Activated CD4-positive, alpha-beta T cell treated with anti-CD3 and anti-CD28 coated beads, Interleukin-2, amount 50 U/mL, for 1 hour (primary cell): Measurements from ENCODE around the gene TAF11L14.
"Not testable (repeated sequence)": the region's sequence is repeated elsewhere in the genome, so short reads cannot be mapped to it uniquely, and the experiment has no call there.

ENCODE experiments used
- DNase-seq: peaks from one replicate; pipeline ENCODE4 v3.0.0-alpha.2; 2020

The TAF11L14 gene

GRCh38 chr5:17634160-17634559 lies at the start of gene TAF11L14:
Gene TAF11L14 (plus strand): TSS chr5:17634460.
- DNase-seq, result no peak

- not testable (repeated sequence) for DNase-seq
Observed at GRCh38 chr5:17585658-17586057, 48.6 kb upstream of the TAF11L14 start, which contains the start of gene TAF11L7. Gene TAF11L7 (minus strand): TSS chr5:17585758.

GRCh38 chr5:17590860-17591259 lies 43.4 kb upstream of the TAF11L14 start, which contains the start of gene TAF11L8:
Gene TAF11L8 (minus strand): TSS chr5:17590960.
- DNase-seq, result not testable (repeated sequence)

GRCh38 chr5:17594255-17594654 lies 40.0 kb upstream of the TAF11L14 start, which contains the start of gene TAF11L9:
Gene TAF11L9 (minus strand): TSS chr5:17594394.
- DNase-seq, result not testable (repeated sequence)

GRCh38 chr5:17597728-17598127 lies 36.5 kb upstream of the TAF11L14 start, which contains the start of gene TAF11L10:
Gene TAF11L10 (minus strand): TSS chr5:17597828.
- not testable (repeated sequence) for DNase-seq

- not testable (repeated sequence) for DNase-seq
Observed at GRCh38 chr5:17603880-17604279, 30.4 kb upstream of the TAF11L14 start, which contains the start of gene TAF11L11. Gene TAF11L11 (plus strand): TSS chr5:17604183.

GRCh38 chr5:17604951-17605350 lies 29.3 kb upstream of the TAF11L14 start:
- DNase-seq, result no peak

GRCh38 chr5:17607461-17607860 lies 26.8 kb upstream of the TAF11L14 start:
- not testable (repeated sequence) for DNase-seq

GRCh38 chr5:17610092-17610491 lies 24.2 kb upstream of the TAF11L14 start, which contains the start of gene TAF11L12:
Gene TAF11L12 (plus strand): TSS chr5:17610392.
- DNase-seq, result not testable (repeated sequence)

- DNase-seq, result no peak
Observed at GRCh38 chr5:17614872-17615605, 19.2 kb upstream of the TAF11L14 start.

- DNase-seq, result no peak
Observed at GRCh38 chr5:17619354-17619753, 14.9 kb upstream of the TAF11L14 start.

- DNase-seq, result no peak
Observed at GRCh38 chr5:17620627-17621026, 13.6 kb upstream of the TAF11L14 start.

- DNase-seq, result no peak
Observed at GRCh38 chr5:17625686-17626085, 8.6 kb upstream of the TAF11L14 start.

- DNase-seq, result not testable (repeated sequence)
Observed at GRCh38 chr5:17631788-17632187, 2.5 kb upstream of the TAF11L14 start, which contains the start of gene TAF11L13. Gene TAF11L13 (plus strand): TSS chr5:17632088.

GRCh38 chr5:17649232-17649631 lies 15.0 kb downstream of the TAF11L14 start:
- DNase-seq, result not testable (repeated sequence)

- DNase-seq, result not testable (repeated sequence)
Observed at GRCh38 chr5:17655201-17655759, 21.0 kb downstream of the TAF11L14 start.

- DNase-seq, result no peak
Observed at GRCh38 chr5:17655921-17656320, 21.7 kb downstream of the TAF11L14 start.

- DNase-seq, result no peak
Observed at GRCh38 chr5:17663182-17663581, 28.9 kb downstream of the TAF11L14 start.

GRCh38 chr5:17665836-17666235 lies 31.6 kb downstream of the TAF11L14 start:
- DNase-seq, result no peak

- no peak for DNase-seq
Observed at GRCh38 chr5:17666726-17667235, 32.5 kb downstream of the TAF11L14 start.

GRCh38 chr5:17670353-17670752 lies 36.1 kb downstream of the TAF11L14 start:
- DNase-seq, result no peak

- no peak for DNase-seq
Observed at GRCh38 chr5:17678751-17679324, 44.6 kb downstream of the TAF11L14 start.

GRCh38 chr5:17679597-17680203 lies 45.4 kb downstream of the TAF11L14 start:
- DNase-seq, result no peak
